Fibroblast of skin of left quadriceps (primary cell): Measurements from ENCODE around the gene PCCA.
A peak's percentile ranks its signal among the peaks of the same experiment; 100 is the strongest.
"Not testable (repeated sequence)": the region's sequence is repeated elsewhere in the genome, so short reads cannot be mapped to it uniquely, and the experiment has no call there.

ENCODE experiments used
- DNase-seq, 2 experiments: peaks; one replicate each; pipeline ENCODE4 v3.0.0-alpha.2; 2013; ENCODE audit warnings: low read depth in 2 of 2

PCCA gene

GRCh38 chr13:100139817-100140216, 50.9 kb downstream of the PCCA start:
- DNase-seq = peak; percentile 36 to 49

DNA sequence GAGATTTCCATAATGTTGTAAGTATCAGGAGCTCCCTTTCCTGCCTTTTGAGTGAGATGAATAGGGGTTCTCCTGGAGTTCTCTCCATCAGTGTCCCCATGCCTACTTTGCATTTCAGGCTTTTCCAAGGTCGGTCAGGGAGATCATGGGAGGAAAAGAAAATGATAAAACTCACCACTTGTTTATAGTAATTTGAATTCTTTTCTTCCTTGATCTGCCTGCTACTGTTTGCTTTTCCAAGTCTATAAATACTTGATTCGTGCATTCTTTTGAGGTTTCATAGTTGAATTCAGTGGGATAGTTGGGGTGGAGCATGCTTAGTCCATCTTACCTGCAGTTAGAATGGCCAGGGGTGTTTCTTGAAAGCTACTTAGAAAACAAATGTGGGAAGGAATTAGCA, 51.5 kb downstream of the PCCA start:
- DNase-seq = no peak

GRCh38 chr13:100141461-100141961, 52.6 kb downstream of the PCCA start:
- not testable (repeated sequence) for DNase-seq

DNA sequence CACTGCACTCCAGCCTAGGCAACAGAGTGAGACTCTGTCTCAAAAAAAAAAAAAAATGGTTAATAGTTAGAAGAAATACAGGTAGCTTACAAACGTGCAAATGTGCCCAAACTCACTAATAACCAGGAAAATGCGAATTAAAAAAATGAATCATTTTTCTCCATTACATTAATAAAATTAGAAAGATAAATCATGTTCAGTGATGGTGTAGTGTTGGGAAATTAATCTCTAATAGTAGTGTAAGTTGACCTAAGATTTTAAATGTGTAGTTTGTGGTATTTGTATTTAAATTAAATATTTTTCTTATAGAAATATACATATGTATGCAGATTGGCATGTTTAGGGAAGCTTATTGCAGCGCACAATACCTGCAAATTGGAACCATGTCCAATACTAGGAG, 57.6 kb downstream of the PCCA start:
- no peak for DNase-seq

DNA sequence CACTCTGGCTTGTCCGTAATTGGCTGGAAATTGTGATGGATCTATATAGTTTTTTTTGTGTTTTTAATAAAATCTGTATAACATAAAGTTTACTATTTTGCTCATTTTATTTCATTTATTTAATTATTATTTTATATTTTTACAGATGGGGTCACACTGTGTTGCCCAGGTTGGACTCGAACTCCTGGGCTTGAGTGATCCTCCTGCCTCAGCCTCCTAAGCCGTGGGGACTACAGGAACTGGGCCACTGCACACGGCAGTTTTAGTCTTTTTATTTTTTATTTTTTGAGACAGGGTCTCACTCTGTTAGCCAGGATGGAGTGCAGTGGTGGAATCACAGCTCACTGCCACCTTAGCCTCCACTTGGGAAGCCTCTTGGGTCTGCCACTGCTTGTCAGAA, 58.9 kb downstream of the PCCA start:
- DNase-seq = no peak

DNA sequence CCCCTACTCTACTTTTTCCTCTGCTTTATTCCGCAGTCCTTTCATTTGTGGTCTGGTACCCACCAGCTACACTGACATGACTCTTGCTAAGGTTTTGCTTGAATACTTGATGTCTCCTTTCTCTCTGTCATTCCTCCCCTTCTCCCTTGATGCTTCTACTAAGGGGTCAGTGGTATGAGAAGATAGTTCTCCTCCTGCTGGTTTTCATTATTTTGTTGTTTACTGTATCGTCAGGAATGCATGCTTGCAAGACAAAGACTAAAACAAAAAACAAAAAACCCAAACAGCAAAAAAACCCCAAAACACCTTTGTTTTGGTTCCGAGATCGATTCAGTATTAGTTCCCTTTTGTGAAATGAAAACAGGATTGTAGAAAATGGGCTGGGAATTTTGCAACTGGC, 59.5 kb downstream of the PCCA start:
- no peak for DNase-seq

- DNase-seq = no peak
Observed at GRCh38 chr13:100149389-100149788, 60.5 kb downstream of the PCCA start.

DNA sequence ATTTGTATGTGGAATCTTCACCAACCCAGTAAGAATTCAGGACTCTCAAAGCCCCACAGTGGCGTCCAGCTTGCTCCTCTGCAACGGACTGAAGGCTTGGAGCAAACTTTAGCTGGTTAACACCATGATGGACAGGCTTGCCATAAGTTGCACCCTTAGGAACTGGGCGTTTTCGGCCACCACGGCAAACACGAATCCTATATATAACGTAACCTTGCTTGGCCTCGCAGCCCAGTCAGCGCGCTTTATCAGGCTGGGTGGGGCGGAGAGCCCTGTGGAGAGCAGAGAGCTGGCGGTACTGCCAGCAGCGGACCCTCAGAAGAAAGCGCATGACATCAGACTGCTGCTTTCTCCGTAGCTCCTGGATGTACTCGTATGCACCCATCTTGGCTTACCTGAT, 61.8 kb downstream of the PCCA start:
- not testable (repeated sequence) for DNase-seq

DNA sequence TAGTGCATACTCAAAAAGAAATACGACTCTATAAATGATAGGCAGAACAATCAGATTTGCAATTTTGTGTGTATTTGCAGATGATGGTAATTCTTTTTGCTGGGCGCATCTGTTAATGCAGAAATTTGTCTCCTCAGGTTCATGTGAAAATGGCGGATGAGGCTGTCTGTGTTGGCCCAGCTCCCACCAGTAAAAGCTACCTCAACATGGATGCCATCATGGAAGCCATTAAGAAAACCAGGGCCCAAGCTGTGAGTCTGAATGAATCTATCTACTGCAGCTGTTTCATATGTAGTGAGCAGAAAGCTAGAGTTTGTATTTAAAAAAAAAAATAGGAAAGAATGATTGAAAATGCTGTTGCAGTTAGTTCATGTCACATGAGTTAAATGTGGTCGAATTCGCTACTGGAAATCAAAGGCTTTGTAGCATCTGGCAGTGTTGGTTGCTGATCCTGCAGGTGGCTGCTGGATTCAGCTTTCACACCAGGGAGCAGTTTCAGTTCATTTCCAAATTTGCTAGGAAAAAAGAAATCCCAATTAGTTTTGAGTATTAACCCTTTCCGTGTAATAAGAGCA, 66.0 kb downstream of the PCCA start:
- DNase-seq = no peak

DNA sequence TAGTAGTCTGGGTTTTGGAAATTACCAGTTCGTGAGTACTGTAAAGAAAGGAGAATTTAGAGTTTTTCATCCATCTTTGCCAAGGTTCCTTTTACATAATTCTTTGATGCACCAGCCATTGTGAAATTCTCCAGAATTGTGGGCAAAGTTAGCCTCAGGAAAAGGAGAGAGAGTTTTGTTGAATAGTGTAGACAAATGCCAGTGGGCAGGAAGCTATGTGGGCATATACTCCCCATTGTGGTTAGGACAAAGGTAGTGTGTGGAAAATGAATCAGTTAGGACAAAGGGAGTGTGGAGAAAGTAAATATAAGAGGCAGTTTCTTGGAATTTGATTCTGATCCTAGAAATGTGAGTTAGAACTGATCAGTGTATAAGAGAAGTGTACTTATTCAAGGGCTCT, 67.9 kb downstream of the PCCA start:
- DNase-seq = no peak

- no peak for DNase-seq
Observed at GRCh38 chr13:100158569-100158968, 69.7 kb downstream of the PCCA start.

DNA sequence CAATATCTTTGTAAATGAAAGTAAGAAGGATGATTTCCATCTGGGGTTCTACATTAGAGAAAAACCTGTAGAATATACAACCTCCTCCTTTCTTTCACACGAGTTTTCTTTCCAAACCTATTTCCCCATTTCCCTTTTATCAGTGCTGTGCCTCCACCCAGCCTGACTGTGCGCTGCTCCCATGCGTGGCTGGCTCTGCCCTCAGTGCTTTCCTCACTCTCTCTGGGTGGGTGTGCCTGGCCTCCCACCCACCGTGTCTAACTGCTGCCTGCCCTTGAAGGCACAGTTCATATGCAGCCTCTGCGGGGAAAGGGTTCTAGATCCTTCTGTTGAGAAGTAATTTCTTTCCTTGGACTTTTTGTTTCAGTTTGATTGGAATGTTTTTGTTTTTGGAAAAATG, 70.7 kb downstream of the PCCA start:
- no peak for DNase-seq

DNA sequence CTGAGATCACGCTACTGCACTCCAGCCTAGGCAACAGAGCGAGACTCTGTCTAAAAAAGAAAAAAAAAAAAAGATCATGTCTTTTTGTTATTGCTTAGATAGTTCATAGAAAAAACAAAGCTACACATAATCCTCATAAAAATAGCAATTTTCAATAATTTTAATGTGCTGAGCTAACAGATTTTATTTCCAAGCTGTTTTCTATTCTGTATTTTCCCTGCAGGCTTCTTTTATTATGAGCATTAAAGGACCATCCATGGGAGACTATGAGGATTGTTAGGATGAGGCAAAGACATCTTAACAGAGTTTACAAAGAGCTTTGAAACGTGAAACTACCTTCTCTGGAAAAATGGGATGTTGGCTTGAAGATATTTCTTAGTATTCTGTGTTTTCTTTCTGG, 71.6 kb downstream of the PCCA start:
- DNase-seq = no peak

DNA sequence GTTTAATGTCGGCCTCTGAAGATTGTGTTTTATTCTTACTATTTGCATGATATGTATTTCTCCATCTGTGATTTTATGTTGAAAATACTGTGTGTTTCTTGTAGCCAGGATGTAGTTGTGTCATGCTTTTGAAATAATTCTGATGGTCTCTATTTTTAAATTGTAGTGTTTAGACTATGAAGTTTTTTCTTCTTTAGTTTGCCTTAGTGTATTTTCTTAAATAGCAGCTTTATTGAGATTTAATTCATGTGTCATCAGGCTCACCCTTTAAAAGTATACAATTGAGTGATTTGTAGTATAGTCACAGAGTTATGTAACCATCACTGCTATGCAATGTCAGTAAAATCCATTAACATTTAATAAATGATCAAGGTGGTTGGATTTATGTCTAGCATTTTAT, 74.5 kb downstream of the PCCA start:
- DNase-seq = no peak

GRCh38 chr13:100173203-100173602, 84.3 kb downstream of the PCCA start:
- DNase-seq = no peak

- not testable (repeated sequence) for DNase-seq
Observed at GRCh38 chr13:100174455-100174854, 85.6 kb downstream of the PCCA start.

GRCh38 chr13:100175078-100175802, 86.3 kb downstream of the PCCA start:
- peak in 1 of 2 experiments; percentile 17 for DNase-seq

GRCh38 chr13:100175803-100176182, 86.9 kb downstream of the PCCA start:
- DNase-seq = no peak

- DNase-seq = peak; percentile 55 to 59
Observed at GRCh38 chr13:100176801-100177400, 88.0 kb downstream of the PCCA start.

DNA sequence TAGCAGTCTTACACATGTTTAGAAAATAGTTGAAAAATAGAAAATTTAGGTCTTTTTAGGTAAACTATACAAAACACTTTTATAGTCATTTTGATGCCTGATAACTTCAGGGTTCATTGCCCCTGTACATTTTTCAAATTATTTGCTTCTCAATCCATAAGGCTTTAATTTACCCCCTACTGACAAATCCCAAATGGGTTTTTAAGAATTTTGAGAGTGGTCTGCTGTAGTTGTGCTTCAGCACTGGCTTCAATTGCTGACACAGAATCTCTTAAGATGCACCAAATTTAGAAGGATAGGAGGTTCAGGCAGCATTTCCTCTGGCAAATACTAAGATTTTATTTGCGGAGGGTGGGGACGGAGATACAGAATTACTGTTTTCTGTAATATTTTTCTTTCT, 89.4 kb downstream of the PCCA start:
- DNase-seq = peak in 1 of 2 experiments; percentile 12

GRCh38 chr13:100179276-100179675, 90.4 kb downstream of the PCCA start:
- no peak for DNase-seq

DNA sequence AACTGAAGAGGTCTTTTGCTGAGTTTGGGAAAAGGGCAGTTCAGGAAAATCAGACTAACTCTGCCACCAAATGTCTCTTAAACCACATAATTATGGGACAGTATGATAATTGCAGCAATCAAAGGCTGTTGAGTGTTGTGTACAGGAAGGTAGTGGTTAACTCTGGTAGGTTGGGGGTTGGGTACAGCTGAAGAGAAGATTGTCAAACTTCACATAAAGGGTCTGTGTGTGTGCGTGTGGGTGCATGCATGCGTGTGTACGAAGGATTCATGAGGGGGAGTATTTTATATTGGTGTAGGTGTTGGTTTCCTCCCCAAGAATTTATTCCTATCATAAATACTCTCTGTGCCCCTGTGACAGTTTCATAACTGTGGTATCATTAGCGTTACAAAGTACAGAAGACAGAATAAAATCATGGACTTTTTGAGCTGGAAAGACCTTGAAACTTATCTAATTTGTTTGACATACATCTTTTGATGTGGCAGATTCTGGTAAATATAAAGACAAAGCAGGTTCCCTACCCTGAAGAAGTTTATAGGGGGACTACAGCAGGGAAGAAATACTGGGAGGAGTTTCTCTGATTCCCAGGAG, 94.1 kb downstream of the PCCA start:
- DNase-seq = no peak

GRCh38 chr13:100184095-100184494, 95.2 kb downstream of the PCCA start:
- DNase-seq = no peak
